GM19035 (cell line): ENCODE results near the gene GAB2.
"Not testable (repeated sequence)": the region's sequence is repeated elsewhere in the genome, so short reads cannot be mapped to it uniquely, and the experiment has no call there.

Experiments
- ATAC-seq: cut with Tn5 transposase; IDR thresholded peaks from one replicate; pipeline ENCODE4 v1.9.1; 2021; ENCODE audit not compliant: unreplicated experiment

The GAB2 gene

DNA sequence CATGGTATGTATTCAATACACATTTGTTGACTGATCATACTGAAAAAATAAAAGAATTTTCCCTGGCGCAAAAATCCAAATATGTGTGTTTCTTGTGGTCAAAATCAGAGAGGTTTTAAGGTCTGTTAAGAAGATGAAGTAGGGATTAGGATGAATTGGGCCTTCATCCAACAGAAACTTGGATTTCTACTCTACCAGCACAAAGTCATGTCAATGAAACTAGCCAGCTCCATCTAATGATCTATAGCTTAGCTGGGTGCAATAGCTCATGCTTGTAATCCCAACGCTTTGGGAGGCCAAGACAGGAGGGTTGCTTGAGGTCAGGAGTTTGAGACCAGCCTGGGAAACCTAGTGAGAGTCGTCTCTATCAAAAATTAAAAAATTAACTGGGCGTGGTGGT, 163.4 kb downstream of the GAB2 start:
- no peak for ATAC-seq

DNA sequence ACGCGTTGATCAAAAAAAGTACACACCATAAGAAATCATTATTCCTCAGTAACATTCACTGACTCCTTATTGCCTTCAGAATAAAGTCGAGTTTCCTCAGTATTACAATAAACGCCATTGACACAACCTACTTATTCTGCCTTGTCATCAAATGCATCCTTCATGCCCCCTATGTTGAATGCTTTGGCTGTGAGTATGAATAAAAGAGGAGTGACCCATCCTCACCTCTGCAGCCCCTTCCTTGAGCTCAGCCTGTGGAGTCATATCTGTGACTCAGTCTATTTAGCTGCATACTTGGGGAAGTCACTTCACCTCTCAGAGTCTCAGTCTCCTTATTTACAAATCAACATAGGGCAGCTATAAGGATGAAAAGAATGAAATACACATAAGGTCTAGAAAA, 163.8 kb downstream of the GAB2 start:
- no peak for ATAC-seq

DNA sequence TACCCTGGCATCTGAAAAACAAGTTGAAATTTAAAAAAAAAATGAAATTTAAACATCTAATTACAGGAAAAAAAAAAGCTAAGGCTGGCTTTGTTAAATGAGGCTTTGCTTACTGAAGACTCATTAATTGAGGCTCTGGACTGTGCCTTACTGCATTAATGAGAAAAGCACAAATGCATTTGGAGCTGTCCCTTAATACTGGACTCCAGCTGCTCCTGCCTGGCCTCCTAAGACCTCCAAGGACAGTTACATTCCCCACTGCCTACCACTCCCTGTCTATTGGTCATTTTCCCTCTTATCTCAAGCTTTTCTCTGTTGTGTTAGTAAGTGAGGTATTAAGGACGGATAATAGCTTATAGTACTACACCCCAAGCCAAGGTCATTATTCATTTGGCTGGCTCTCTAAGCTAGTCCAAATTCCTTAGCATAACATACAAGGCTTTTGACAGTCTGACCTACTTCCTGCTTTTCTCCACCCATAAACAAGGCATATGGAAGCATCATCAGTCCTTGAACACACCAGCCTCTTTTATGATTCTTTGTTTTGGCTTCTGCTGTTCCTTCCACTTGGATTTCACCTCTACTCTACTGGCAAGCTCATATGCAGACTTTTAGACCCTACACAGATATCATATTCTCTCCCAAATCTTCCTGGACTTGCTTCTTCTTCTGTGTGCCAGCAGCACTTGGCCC, 166.4 kb downstream of the GAB2 start:
- ATAC-seq, result no peak

DNA sequence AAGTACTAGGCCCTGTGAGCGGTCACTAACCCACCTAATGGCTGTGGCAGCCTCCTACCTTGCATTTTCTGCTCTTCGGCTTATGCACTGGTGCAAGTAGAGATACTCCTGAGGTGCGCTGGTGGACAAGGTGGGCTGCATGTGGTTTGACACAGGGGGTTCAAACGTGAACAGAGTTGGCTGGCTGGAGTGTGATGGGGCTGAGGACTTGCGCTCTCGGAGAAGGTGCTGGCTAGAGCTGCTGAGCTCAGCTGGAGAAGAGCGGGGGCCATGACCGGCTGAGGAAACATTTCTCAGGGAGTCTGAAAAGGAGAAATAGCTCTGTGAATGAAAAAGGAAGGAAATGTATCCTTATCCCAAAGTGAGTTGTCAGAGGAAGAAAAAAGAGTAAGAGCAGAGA, 167.5 kb downstream of the GAB2 start:
- no peak for ATAC-seq

DNA sequence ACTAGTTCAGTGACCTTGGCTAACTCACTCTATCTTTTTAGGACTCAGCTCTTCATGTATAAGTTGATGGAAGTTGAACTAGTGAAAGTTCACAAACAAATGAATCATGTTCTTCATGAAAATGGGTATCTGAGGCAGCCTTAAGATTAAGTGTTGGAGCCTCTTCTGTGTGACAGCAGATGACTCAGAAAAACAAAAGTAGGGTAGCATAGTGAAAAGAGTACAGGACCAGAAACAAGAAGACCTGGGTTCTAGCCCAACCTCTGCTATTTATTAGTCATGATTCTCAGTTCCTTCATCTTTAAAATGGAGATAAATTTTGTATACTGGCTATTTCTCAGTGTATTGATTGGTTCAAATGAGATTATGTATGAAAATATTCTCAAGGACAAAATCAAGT, 168.7 kb downstream of the GAB2 start:
- ATAC-seq, result no peak

DNA sequence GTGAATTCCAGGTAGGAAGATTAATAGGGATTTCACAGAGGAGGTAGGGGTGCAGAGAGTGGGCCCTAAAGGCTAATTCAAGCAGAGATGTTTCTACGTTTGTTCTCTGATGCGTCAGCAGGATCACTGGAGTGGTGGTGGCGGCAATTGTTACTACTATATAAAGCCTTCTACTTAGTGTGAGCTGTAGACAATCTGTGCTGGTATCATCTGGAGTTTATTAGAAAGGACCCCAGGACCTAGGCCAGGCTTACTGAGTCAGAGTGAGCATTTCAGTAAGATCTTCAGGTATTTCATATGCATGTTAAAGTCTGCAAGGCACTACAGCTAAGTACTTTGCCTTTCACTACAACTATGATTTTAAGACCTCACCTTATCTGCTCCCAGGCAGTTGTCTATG, 169.4 kb downstream of the GAB2 start:
- ATAC-seq, result no peak

DNA sequence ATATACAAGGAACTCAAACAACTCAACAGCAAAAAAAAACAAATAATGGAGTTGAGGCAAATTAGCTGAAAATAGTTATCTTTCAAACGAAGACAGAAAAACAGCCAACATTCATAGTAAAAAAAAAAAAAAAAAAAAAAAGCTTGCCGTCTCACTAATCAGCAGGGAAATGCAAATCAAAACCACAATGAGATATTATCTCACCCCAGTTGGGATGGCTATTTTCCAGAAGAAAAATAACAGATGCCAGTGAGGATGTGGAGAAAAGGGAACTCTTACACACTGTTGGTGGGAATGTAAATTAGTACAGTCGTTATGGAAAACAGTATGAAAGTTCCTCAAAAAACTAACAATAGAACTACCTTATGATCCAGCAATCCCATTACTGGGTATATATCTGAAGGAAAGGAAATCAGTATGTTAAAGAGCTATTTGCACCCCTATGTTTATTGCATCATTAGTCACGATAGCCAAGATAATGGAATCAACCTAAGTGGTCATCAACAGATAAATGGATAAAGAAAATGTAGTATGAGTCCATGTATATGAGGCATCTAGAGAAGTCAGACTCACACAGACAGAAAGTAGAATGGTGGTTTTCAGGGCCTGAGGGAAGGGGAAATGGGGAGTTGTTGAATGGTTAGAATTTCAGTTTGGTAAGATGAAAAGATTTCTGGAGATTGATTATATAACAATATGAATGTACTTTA, 172.9 kb downstream of the GAB2 start:
- no peak for ATAC-seq

DNA sequence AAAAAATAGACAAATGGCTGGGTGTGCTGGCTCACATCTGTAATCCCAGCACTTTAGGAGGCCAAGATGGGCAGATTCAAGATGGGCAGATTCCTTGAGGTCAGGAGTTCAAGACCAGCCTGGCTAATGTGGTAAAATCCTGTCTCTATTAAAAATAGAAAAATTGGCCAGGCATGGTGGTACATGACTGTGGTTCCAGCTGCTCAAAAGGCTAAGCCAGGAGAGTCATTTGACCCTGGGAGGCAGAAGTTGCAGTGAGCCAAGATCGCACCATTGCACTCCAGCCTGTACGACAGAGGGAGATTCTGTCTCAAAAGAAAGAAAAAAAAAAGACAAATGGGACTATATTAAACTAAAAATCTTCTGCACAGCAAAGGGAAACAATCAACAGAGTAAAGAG, 173.5 kb downstream of the GAB2 start:
- no peak for ATAC-seq

DNA sequence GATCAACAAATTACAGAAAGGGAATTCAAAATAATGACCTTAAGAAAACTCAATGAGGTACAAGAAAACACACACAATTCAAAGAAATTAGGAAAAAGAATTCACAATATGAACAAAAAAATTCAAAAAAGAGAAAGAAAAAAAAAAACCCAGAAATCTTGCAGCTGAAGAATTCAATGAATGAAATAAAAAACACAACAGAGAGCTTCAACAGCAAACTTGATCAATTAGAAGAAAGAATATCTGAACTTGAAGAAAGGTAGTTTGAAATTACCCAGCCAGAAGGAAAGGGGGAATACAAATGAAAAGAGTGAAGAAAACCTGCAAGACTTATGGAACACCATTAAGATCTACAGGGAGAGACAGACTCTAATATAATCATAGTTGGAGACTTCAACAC, 176.1 kb downstream of the GAB2 start:
- no peak for ATAC-seq

DNA sequence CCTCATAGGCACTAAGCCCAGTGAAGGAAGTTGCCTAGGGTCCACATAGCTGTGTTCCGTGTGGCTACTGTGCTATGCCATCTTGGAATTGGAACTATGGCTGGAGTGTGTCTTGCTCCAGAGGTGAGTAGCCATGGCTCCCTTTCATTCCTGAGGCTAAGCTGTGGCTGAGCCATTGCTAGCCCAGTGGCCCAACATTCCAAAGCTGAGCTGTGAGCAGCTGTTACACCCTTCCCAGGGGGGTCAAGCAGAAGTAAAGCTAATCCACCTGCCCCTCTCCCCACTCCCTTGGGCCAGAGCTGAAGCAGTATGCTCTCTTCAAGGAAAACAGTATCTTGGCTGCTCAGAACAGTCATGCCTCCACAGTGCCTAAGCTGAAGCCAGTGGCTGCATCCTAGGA, 177.8 kb downstream of the GAB2 start:
- ATAC-seq, result no peak

DNA sequence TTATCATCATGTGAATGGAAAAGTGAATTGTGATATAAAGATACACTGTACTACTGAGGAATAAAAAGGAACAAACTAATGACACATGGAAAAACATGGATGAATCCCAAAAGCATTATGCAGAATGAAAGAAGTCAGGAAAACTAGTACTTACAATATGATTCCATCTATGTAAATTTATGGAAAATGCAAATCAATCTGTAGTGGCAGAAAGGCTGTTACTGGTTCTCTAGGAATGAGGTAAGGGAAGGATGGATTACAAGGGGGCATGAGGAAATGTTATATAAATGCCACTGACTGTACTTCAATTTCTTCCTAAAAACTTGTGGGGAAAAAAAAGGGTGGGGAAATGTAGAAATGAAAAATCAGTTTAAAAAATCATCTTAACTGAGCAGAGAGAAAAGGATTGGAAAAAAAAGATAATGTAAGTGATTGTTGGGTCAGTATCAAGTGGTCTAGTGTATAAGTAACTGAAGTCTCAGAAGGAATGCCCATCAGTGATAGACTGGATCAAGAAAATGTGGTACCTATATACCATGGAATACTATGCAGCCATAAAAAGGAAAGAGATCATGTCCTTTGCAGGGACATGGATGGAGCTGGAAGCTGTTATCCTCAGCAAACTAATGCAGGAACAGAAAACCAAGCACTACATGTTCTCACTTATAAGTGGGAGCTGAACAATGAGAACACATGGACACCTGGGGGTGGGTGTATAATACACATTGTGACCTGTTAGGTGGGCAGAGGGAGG, 180.2 kb downstream of the GAB2 start:
- ATAC-seq, result no peak

DNA sequence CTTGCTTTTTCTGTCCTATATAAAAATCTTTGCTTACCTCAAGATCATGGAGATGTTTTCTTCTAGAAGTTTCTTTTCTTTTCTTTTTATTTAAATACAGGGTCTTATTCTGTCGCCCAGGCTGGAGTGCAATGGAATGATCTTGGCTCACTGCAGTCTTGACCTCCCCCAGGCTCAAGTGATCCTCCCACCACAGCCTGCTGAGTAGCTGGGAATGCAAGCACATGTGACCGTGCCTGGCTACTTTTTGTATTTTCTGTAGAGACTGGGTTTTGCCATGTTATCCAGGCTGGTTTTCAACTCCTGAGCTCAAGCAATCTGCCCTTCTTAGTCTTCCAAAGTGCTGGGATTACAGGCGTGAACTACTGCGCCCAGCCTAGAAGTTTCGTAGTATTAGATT, 183.6 kb downstream of the GAB2 start:
- no peak for ATAC-seq

DNA sequence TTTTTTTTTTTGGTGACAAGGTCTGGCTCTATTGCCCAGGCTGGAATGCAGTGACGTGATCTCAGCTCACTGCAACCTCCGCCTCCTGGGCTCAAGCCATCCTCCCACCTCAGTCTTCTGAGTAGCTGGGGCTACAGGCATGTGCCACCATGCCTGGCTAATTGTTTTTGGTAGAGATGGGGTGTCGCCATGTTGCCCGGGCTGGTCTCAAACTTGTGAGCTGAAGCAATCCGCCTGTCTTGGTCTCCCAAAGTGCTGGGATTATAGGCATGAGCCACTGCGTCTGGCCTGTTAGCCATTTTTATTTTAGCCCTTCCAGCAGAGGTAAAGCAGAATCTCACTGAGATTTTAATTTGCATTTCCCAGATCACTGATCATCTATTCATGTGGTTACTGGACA, 184.6 kb downstream of the GAB2 start:
- not testable (repeated sequence) for ATAC-seq

DNA sequence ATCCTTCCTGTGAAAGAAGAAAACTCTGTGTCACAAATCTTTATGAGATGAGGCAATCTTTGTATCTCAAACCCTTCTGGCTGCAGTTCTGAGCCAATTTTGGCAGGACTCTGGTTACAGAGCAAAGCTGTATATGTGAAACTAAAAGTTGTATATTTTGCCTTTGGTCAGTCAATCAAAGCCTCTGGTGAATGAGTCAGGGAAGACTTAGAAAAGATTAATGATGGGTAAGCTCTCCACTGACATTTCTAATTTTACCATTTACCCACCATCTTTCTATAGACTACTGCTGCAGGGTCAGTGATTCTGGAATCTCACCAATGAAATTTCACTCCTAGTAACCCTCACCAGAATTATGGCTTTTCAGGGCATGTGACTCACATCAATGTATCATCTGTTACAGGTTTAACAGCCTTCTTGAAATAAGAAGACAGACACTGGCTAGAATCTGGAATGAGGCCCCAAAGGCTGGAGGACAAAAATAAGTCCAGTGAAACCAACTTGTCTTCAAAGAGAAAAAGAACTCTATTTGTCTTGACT, 185.6 kb downstream of the GAB2 start:
- ATAC-seq, result no peak

DNA sequence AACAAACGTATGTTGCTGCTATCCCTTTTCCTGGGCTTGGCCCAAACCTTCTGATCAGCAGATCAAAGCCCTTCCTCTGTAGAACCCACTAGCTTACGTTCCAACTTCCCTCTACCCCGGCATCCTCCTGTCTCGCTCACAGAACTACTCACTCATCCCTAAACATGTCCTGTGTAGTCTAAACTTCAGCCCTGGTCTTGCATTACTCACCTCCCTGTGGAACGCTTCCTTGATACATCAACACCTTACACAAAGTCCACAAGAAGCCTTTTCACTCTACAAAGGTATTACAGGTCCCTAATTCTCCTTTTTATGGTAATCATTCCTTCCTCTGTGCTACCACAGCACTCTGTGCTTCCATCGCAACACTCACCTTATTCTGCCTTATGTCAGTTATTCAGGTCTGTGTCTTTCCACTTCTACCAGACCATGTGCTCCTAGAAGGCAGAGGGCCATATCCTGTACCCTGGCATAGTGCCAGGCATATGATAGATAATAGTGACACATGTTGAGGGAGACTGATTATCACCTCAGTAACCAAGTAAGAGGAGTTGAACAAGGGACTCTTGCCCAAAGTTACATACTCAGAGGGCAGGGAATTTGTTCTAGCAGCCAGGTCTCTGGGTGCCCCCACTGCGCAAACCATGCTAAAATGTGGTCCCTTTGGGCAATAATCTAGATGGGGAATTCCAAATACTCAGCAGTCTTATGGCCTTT, 187.3 kb downstream of the GAB2 start:
- no peak for ATAC-seq

DNA sequence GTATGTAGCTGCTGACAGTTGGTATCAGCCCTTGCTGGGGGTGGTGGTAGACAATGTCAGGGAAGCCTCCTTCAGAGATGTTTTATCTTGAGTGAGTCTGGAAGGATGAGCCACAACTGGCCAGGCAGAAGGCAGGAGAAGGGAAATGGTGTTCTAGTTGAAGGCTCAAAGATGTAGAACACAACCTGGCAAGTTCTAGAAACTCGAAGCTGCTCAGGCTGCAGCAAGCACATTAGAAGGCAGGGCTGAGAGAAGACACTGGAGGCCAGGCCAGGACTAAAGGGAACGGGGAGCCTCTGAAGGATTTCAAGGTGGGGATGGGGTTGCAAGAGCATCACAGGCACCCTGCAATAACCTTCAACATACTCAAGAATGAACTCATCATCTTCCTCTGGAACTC, 188.5 kb downstream of the GAB2 start:
- no peak for ATAC-seq

DNA sequence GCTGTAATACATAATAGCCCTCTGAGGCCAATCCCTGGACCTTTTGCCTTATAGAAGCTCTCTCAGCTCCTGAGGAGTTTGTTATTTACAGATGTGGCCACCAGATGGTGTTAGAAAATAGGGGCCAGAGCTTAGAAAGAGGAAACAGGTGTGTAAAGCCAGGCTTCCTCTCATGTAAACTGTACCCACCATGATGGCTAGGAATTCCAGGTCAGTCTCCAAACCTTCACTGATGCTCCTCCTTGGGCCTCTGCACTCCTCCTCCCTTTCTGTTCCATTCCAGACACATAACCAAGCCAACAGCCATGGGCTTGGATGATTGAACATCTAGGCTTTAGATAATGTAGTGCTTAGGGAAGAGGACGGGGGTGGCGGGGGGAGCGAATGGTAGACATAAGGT, 189.2 kb downstream of the GAB2 start:
- peak; percentile 57 for ATAC-seq

DNA sequence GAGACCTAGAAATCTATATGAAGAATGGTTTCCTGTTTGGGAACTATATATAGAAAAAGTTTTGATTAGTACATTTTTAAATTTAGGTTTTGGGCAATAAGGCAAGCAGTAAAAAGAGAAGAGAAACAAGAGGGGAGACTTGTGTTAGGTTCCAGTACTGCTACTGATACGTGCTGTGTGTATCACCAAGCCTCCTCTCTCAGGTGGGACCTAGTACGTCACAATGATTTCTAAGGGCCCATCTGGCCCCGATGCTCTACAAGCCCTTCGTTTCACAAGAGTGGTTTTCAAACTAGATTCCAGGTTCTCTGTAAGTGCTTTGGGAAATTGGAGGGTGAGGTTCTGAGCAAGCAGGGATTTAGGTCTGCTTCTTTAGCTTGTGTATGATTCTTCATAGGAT, 189.7 kb downstream of the GAB2 start:
- no peak for ATAC-seq

DNA sequence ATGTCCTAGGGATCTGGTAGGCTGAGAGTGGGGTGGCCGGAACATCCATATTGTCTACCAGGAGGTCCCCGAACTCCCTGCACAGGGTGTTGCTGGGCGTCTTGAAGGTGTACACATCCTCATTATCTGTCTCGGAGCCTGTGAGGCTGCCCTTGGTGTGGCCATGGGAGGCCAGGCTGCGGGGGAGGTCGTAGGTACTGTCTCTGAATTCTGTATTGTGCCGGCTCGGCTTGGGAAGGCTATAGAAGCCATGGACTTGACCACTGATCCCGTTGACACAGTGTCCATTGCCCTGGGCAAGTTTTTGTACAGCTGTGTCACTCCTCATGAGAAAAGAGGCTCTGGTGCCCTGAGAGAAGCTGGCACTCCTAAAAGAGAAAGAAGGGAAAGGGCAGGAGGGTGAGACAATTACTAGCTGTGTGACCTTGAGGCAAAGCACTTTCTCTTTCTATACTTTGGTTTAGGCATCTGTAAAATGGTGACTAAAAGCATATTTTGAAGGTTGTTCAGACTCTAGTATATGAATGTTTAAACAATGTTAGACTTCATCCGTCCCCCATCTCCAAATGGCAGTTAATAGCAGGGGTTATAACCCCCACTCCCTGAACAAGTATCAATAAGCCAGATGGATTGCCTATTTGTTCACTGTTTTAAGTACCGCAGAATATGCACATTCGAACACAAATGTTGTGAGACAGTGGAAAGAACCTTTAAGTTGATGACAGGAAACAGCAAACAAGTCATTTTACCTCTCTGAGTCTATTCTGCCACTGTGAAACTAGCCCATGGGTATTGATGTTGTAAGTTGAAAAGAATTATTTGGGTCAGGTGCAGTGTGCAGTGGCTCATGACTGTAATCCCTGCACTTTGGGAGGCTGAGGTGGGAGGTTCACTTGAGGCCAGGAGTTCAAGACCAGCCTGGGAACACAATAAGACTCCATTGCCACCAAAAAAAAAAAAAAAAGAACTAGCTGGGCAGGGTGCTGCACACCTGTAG, 190.6 kb downstream of the GAB2 start:
- no peak for ATAC-seq

DNA sequence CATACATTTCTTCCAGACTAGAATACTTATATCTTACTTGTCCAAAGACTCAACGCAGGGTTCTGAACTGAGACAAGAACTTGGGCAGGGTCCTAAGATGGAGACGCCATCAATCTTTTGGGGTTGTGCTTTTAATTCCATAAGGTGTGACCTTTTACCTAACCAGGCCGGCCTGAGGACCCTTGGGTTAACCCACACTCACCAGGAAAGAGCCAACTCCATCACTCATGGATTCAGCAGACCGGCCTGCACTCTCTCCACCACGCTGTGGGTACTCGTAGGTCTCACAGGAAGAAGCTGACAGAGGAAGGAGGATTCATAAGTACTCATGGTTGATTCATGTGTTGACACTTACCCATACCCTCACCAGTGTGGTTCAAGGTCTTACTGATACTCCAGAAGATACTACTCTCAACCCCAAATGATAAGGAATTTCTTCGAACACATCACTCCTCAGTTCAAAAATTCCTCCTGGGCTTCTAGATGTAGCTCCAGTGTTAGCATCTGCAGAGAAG, 192.7 kb downstream of the GAB2 start:
- ATAC-seq, result no peak
